ENCODE results near the gene INTS7. TPM values are rescaled to one million over a fixed set of nuclear protein-coding genes. Genes with fewer than 3 reads are reported as not detected.

INTS7 gene
- total and polyA plus RNA-seq, 9 of the 15 experiments (the other 6 are each of a cell fraction or from before 2014, with no cell fraction given) = 27.3 to 68.4 (median 40.4) TPM

- DNase-seq (ENCODE audit: extremely low read depth in 1 of 4, low spot score in 3 of 4) (no peak), ATAC-seq (no peak), FAIRE-seq (no peak)
- intact Hi-C loops (cut with micrococcal nuclease) = no loop called here
- 100% methylated on average over 1 of the region's 1 CpG for whole genome bisulfite sequencing (ENCODE audit: insufficient coverage, low coverage, missing lambda C conversion rate)
- Histone ChIP-seq H3K27ac (ENCODE audit: extremely low read depth, low read depth, low read length) (no peak overlapping the region), H3K9me1 (ENCODE audit: control insufficient read depth, insufficient read depth, low read length) (no peaks in the 10 kb centered on the region), H3K4me1 (replicated peaks in 1 of 2; ENCODE audit: control insufficient read depth in 2 of 2, insufficient read depth in 2 of 2, low read length in 2 of 2) (no peaks in the 10 kb centered on the region), H2AFZ (ENCODE audit: low read depth, low read length) (no peak overlapping the region), H3K27me3 (ENCODE audit: control insufficient read depth in 2 of 2, insufficient read depth in 2 of 2, low read length in 2 of 2) (no peaks in the 10 kb centered on the region), H3K9ac (ENCODE audit: insufficient read depth in 1 of 2, low read depth in 2 of 2, low read length in 2 of 2) (no peak overlapping the region), H4K20me1 (replicated peaks; ENCODE audit: control insufficient read depth, insufficient read depth, low read length) (no peaks in the 10 kb centered on the region), H3K9me3 (replicated peaks; ENCODE audit: control insufficient read depth, insufficient read depth, low read depth, low read length) (no peaks in the 10 kb centered on the region), H3K79me2 (ENCODE audit: control insufficient read depth, insufficient read depth, low read length) (no peaks in the 10 kb centered on the region), H3K4me3 (no peak overlapping the region), H3K4me2 (ENCODE audit: insufficient read depth, low read length) (no peak overlapping the region), H3K36me3 (ENCODE audit: control insufficient read depth, insufficient read depth, low read length) (peaks cover 72% of the 10 kb centered on the region)
- ChIA-PET CTCF (ENCODE audit: low intra/inter-chr PET ratio) (interaction anchor here (2.2 kb wide), 1 partner anchor 25 kb away, joined by 6 read pairs; no protein-coding TSS in a partner anchor), POLR2A (interaction anchor here (0.9 to 1.9 kb wide), 4 partner anchors 10 to 335 kb away, joined by 3 to 5 read pairs (median 3); partner anchors contain the start of genes DTL, INTS7 and NEK2)
- in situ Hi-C loops (cut with MboI) = no loop called here
- TF ChIP-seq OTX1 (CRISPR knock-in tag; IDR thresholded peaks at IDR 0.05) (no peak), CBFA2T3 (IDR thresholded peaks at IDR 0.05) (no peak), LEF1 (IDR thresholded peaks at IDR 0.05) (no peak), MTA2 (IDR thresholded peaks at IDR 0.05; ENCODE audit: low read depth) (no peak), BMI1 (IDR thresholded peaks at IDR 0.05; ENCODE audit: low read length) (no peak), MXD1 (CRISPR knock-in tag; IDR thresholded peaks at IDR 0.05; ENCODE audit: borderline replicate concordance, poor library complexity, severe bottlenecking) (no peak), ZNF778 (CRISPR knock-in tag; IDR thresholded peaks at IDR 0.05) (no peak), STAT5B (CRISPR knock-in tag; IDR thresholded peaks at IDR 0.05) (no peak), ILF3 (IDR thresholded peaks at IDR 0.05; ENCODE audit: borderline replicate concordance) (no peak), ETV1 (tag; conservative IDR thresholded peaks at IDR 0.05; ENCODE audit: low read depth) (no peak), BDP1 (IDR thresholded peaks at IDR 0.05; ENCODE audit: insufficient read depth, insufficient read length) (no peak), SMARCA4 (IDR thresholded peaks at IDR 0.05) (no peak), ZNF586 (CRISPR knock-in tag; conservative IDR thresholded peaks at IDR 0.05) (no peak), RB1 (IDR thresholded peaks at IDR 0.05; ENCODE audit: low read depth) (no peak)
- no TSS peak for BruUV-seq (replicated peaks)
Observed at GRCh38 chr1:212009561-212009960, 25.8 kb downstream of the INTS7 start.

Measured in K562 (cell line).